NCI-H2107 (cell line): ENCODE measurements around the gene SLC2A1.
A peak's percentile ranks its signal among the peaks of the same experiment; 100 is the strongest.
"Not testable (repeated sequence)": the region's sequence is repeated elsewhere in the genome, so short reads cannot be mapped to it uniquely, and the experiment has no call there.

Source experiments
- DNase-seq: peaks from one replicate; lab custom pipeline; 2025; lab: John Stamatoyannopoulos, UW

SLC2A1 gene

DNA sequence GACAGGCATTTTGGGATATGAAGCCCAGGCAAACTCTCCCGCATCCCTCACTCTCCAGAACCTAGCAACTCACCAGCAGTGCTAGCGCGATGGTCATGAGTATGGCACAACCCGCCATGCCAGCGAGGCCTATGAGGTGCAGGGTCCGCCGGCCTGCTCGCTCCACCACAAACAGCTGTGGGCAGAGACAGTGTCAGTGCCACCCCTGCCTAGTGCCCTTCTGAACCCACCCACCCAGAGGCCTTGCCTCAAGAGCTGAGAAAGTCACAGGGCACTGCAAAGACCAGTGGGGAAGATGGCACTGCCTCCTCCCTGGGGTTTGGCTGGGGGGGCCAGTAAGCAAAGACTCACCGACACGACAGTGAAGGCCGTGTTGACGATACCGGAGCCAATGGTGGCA is 29.8 kb downstream of the SLC2A1 start:
- DNase-seq = no peak

- no peak for DNase-seq
These were observed 30.7 kb downstream of the SLC2A1 start for GRCh38 chr1:42927920-42928505.

- DNase-seq = no peak
These were observed 31.3 kb downstream of the SLC2A1 start for GRCh38 chr1:42927274-42927841.

GRCh38 chr1:42926879-42927242 is 31.8 kb downstream of the SLC2A1 start:
- DNase-seq = no peak

DNA sequence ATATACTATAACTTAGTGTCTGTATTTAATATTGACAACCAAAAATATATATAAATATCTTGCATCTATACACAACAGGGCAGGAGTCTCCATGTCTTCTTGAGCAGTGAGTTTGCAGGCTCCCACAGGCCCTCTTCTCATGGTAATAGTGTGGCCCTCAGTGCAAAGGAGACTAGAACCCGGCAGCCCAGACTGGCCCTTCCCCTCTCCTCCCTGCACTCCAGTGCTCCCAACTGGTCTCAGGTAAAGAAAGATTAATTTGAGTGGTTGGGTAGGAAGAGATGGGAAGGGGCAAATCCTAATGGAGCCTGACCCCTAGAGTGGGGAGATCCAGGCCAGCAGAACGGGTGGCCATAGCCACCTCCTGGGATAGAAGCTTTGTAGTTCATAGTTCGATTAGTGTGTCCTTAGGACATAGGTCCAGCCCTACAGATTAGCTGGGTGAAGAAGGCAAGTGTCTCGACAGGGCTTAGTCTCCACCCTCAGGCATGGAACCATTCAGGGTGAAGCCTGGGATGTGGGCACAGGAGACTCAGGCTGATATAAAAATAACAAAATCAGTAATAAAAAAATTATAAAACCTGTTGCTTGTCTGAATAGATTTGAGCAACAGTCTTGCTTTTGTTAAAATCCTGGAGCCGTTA is 32.3 kb downstream of the SLC2A1 start:
- no peak for DNase-seq

GRCh38 chr1:42924851-42925760 is 33.6 kb downstream of the SLC2A1 start:
- DNase-seq = no peak

DNA sequence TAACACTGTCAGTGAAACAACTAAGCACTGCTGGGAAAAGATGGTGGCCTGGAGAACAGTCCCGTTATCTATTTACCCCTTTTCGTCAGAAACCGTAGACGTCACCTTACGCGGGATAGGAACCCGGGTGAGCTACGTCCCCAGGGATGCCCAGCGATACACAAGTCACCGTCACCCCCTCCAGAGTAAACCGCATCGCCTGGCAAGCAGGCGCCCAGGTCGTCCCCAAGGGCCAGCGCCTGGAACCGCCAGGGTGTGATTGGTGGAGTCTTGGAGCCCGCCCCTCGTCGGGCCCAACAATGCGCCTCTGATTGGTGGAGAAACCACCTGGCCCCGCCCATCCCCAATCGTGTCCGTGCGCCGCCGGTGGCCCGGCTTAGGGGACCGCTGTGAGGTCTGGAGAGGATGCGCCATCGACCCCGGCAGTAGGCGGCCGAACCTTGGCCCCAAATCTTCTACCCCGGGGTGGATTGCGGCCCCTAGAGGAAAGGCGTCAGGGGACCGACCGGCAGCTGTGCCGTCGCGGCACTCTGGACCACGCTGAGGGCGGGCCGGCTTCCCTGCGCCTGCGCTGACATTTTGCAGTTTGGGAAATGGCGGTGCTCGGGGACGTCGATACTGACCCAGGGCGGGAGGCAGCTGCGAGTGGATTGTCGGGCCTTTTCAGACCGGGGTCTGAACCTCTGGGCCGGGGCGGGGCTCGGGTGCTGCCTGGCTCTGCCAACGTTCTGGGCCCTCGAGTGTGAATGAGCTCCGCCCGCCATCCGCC is 34.4 kb downstream of the SLC2A1 start:
- DNase-seq = peak; percentile 98

GRCh38 chr1:42923367-42924081 is 35.1 kb downstream of the SLC2A1 start:
- DNase-seq = no peak

DNA sequence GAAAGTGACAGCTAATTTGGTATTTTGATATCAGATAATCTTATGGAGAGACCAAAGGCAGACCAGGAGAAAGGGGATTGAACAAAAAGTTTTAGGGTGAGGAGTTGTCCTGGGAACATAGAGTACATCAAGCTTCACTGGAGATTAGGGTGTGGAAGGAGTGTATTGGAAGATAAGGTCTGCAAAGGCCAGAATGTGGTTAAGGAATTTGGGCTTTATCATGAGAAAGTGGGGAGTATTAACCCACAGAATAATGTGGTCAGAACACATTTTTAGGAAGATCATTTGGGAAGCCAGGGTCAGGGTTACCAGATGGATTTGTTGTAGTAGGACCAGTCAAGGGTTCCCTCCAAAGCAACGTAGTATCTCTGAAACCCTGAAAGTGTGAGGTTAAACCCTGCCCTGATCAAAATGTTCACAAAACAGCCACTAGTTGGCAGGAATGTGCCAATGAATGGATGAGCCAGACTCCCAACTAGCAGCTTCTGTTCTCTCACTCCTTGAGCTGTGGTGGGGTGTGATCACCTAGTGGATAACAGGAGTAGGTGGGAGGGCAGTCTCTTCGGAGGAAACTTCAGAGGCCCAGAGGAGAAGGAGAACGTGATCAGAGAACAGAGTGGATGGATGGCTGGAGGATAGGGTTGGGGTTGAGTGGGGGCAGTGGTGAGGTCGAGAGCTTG is 35.8 kb downstream of the SLC2A1 start:
- DNase-seq = peak; percentile 78

DNA sequence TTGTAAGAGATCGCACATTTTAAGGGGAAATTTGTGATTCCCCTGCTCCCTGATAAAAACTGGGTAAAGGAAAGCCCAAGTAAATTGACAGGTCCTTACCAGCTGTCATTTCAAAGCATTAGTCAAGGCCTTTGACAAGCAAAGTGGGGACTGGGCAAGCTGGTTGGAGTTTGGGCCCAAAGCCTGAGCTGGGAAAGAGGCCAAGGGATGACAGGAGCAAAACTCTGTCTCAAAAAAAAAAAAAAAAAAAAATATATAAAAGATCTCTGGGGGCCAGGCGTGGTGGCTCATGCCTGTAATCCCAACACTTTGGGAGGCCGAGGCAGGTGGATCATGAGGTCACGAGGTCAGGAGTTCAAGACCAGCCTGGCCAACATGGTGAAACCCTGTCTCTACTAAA is 36.9 kb downstream of the SLC2A1 start:
- no peak for DNase-seq

DNA sequence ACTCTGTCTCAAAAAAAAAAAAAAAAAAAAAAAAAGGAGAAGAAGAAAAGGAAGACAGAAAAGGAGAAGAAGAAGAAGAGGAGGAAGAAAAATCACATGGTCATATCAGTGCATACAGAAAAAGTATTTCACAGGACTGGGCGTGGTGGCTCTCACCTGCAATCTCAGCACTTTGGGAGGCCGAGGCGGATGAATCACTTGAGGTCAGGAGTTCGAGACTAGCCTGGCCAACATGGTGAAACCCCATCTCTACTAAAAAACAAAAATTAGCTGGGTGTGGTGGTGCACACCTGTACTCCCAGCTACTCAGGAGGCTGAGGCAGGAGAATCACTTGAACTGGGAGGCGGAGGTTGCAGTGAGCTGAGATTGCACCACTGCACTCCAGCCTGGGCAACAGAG is 39.0 kb downstream of the SLC2A1 start:
- DNase-seq = not testable (repeated sequence)

DNA sequence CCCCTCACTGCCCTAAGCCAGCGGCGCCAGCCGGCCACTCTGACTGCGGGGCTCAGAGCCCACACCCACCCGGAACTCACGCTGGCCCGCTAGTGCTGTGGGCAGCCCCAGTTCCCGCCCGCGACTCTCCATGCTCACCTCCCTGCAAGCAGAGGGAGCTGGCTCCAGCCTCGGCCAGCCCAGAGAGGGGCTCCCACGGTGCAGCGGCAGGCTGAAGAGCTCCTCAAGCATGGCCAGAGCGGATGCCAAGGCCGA is 41.5 kb downstream of the SLC2A1 start:
- no peak for DNase-seq

DNA sequence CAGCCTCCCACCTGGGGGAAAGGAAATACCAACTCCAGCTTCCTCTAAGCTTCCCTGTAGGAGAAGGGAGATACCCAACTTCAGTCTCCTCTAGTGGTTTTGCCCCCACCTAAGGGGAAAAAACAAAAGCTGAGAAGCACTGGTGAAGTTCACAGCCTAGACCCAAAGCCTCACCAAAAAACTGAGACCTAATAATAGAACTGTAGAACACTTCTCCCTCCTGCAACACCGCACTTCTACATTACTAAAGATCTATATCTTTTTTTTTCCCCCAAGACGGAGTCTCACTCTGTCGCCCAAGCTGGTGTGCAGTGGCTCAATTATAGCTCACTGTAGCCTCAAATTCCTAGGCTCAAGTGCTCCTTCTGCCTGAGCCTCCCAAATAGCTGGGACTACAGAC is 43.2 kb downstream of the SLC2A1 start:
- no peak for DNase-seq

DNA sequence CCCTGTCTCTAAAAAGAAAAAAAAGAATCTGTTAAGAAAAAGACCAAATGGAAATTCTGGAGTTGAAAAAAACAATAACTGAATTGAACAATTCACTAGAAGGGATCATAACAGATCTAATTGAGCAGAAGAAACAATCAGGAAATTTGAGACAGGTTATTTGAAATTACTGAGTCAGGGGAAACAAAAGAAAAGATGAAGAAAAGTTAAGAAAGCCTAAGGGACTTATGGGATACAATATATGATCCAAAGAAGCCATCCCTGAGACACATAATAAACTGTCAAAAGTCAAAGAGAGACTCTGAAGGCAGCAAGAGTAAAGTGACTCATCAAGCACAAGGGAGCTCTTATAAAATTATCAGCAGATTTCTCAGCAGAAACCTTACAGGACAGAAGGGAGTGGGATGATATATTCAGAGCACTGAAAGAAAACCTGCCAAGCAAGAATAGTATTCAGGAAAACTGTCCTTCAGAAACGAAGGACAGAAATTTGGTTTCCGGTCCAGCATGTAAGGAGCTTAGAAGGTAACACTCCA is 44.5 kb downstream of the SLC2A1 start:
- DNase-seq = no peak

DNA sequence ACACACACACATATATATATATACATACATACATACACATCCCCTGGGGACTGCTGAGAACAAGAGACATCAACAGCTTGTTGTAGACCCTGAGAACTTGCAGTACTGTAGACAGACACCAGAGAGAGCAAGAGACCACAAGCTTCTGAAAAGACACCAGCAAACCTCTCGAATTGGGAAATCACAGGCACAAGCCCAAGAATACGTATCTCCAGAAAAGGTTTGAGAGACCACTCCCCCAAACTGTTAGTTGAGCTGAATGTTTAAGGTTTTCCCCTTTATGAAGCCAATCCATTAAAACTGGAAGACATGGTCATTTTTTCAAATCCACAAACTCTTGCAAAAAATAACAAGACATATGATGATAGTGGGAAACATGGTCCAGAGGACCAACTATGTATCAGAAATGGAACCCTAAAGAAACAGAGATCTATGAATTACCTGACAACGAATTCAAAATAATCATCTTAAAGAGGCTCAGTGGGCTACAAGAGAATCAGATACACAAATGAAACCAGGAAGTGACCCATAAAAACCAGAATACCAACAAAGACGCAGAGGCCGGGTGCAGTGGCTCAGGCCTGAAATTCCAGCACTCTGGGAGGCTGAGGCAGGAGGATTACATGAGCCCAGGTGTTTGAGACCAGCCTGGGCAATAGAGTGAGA is 45.1 kb downstream of the SLC2A1 start:
- no peak for DNase-seq

DNA sequence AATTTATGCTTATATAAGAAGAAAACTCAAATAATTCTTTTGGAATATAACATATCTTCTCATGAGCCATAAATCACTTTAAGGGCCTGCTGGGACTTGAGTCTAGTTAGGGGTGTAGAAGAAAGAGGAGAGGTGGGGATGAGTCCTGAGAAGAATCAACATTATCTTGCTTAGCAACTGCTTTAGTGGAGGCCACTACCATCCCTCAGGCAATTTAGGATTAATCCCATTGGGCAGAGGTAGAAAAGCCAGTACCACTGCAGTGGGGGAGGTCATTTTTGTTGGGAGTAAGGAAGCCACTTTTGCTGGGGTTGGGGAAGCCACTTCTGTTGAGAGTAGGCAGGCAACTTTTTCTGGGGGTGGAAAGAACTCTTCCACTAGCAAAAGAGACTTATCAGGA is 47.7 kb downstream of the SLC2A1 start:
- DNase-seq = no peak

DNA sequence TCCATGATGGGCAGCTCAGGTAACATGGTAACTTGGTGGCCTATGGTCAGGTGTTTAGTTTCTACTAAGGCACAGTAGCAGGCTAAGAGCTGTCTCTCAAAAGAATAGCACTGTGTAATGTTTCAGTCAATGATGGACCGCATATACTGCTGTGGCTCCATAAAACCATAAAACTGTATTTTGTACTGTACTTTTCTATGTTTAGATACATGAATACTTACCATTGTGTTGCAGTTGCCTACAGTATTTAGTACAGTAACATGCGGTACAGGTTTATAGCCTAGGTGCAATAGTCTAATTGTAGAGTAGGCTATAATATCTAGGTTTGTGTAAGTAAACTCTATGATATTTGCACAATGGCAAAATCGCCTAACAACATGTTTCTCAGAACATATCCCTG is 50.6 kb downstream of the SLC2A1 start:
- DNase-seq = no peak

GRCh38 chr1:42904434-42904833 is 54.2 kb downstream of the SLC2A1 start:
- no peak for DNase-seq

DNA sequence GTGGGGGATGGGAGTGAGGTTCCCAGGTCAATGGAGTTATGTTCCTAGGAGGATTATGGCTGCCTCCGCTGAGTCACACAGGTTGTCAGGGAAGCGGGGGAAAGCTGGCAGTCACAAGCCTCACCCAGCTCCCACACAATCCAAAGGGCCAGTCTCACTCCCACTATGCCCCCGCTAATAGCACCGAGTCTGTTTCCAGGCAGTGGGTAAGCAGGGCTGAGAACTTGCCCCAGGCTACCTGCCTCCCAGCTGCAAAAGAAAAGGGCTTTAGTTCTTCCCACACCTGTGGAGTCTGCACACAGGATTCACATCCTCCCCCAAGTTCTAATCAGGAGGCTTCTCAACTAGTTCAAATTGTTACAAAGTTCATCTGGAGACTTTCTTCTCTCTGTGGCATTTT is 58.7 kb downstream of the SLC2A1 start:
- not testable (repeated sequence) for DNase-seq

- DNase-seq = peak; percentile 46
These were observed 67.1 kb downstream of the SLC2A1 start for GRCh38 chr1:42891465-42892138.
